HUES64 (cell line): ENCODE measurements around the gene SPRR2F. TPM values are rescaled to one million over a fixed set of nuclear protein-coding genes. Genes with fewer than 3 reads are reported as not detected.
"Not testable (repeated sequence)": the region's sequence is repeated elsewhere in the genome, so short reads cannot be mapped to it uniquely, and the experiment has no call there.

ENCODE experiments used
- H3K27ac ChIP-seq: 2 replicates; pipeline ENCODE4 v1.7.0; 2013; ENCODE audit warnings: low read depth, low read length, inconsistent platforms
- H3K27me3 ChIP-seq: 2 replicates; pipeline ENCODE4 v1.6.1; 2013; ENCODE audit warnings: mild to moderate bottlenecking, low read length; ENCODE audit not compliant: insufficient read depth
- H3K36me3 ChIP-seq: 2 replicates; pipeline ENCODE4 v1.6.1; 2013; ENCODE audit warnings: mild to moderate bottlenecking, low read length; ENCODE audit not compliant: insufficient read depth
- H3K4me1 ChIP-seq: 2 replicates; pipeline ENCODE4 v1.6.1; 2013; ENCODE audit warnings: mild to moderate bottlenecking, low read length, moderate library complexity; ENCODE audit not compliant: insufficient read depth
- H3K4me3 ChIP-seq: 2 replicates; pipeline ENCODE4 v1.5.1; 2013; ENCODE audit warnings: mild to moderate bottlenecking, low read length, moderate library complexity
- H3K9ac ChIP-seq: 2 replicates; pipeline ENCODE4 v1.6.1; 2013; ENCODE audit warnings: mild to moderate bottlenecking, low read depth, low read length
- H3K9me3 ChIP-seq: 2 replicates; pipeline ENCODE4 v1.6.1; 2013; ENCODE audit warnings: low read depth, low read length; ENCODE audit not compliant: insufficient read depth
- WGBS: fragments of 150-250, 120-280 bp; methylation state at CpG from one replicate; pipeline ENCODE4 v1.1.7; 2013; ENCODE audit warnings: missing lambda C conversion rate; 5-methylcytosine and 5-hydroxymethylcytosine counted together
- polyA plus RNA-seq, 2 experiments: library from polyadenylated mRNA; stranded (reverse); fragments of 50-300 nt; gene quantifications; one replicate each; pipeline ENCODE4 v1.2.3, GENCODE V29; 2013

The SPRR2F gene
- polyA plus RNA-seq (2013, experiment 1 of 2) = 0.35 TPM
- polyA plus RNA-seq (2013, experiment 2 of 2) = 0.51 TPM

- Histone ChIP-seq H3K36me3 (no peaks in the 10 kb centered on the region), H3K9ac (no peak within 1 kb of the TSS), H3K27me3 (no peaks in the 10 kb centered on the region), H3K4me3 (no peak within 1 kb of the TSS), H3K9me3 (no peaks in the 10 kb centered on the region), H3K27ac (no peak within 1 kb of the TSS), H3K4me1 (0 out of 2 replicates have a peak, but pooled peaks cover 5% of the 10 kb centered on the region)
- WGBS = 91% methylated on average over 3 of the region's 3 CpGs
Measured at GRCh38 chr1:153113416-153113815, at the start of gene SPRR2F. Gene SPRR2F (minus strand): TSS chr1:153113516. CDS start chr1:153112733, 783 bp downstream.

- Histone ChIP-seq H3K36me3 (no peaks in the 10 kb centered on the region), H3K9ac (no peak overlapping the region), H3K4me1 (no peaks in the 10 kb centered on the region), H3K9me3 (peaks cover 17% of the 10 kb centered on the region), H3K27ac (no peak overlapping the region), H3K4me3 (no peak overlapping the region), H3K27me3 (no peaks in the 10 kb centered on the region)
- 85% methylated on average over 2 of the region's 2 CpGs for WGBS
Measured at GRCh38 chr1:153155541-153155940, 42.2 kb upstream of the SPRR2F start.

GRCh38 chr1:153152481-153152880 is 39.2 kb upstream of the SPRR2F start:
- no peaks in the 10 kb centered on the region for H3K27me3 ChIP-seq
- H3K9me3 ChIP-seq = no peaks in the 10 kb centered on the region; the same call in 1 of the 2 replicates
- no peak overlapping the region for H3K9ac ChIP-seq
- H3K4me1 ChIP-seq = no peaks in the 10 kb centered on the region
- H3K4me3 ChIP-seq = no peak overlapping the region
- WGBS = 77% methylated on average over 3 of the region's 3 CpGs
- H3K27ac ChIP-seq = no peak overlapping the region
- no peaks in the 10 kb centered on the region for H3K36me3 ChIP-seq

- WGBS = 78% methylated on average over 1 of the region's 1 CpG
- no peaks in the 10 kb centered on the region for H3K9me3 ChIP-seq
- no peak within 1 kb of the TSS for H3K27ac ChIP-seq
- no peak within 1 kb of the TSS for H3K9ac ChIP-seq
- no peaks in the 10 kb centered on the region for H3K4me1 ChIP-seq
- H3K27me3 ChIP-seq = no peaks in the 10 kb centered on the region
- H3K36me3 ChIP-seq = no peaks in the 10 kb centered on the region
- H3K4me3 ChIP-seq = no peak within 1 kb of the TSS
Measured at GRCh38 chr1:153150846-153151245, 37.5 kb upstream of the SPRR2F start, which contains the start of gene SPRR2G. Gene SPRR2G (minus strand): TSS chr1:153150890. CDS start chr1:153150110, 780 bp downstream.

GRCh38 chr1:153141377-153141776 is 28.1 kb upstream of the SPRR2F start:
- Histone ChIP-seq H3K27me3 (no peaks in the 10 kb centered on the region), H3K27ac (no peak overlapping the region), H3K9me3 (no peaks in the 10 kb centered on the region), H3K4me3 (no peak overlapping the region), H3K36me3 (no peaks in the 10 kb centered on the region), H3K9ac (no peak overlapping the region), H3K4me1 (no peaks in the 10 kb centered on the region)
- 88% methylated on average over 3 of the region's 3 CpGs for WGBS

GRCh38 chr1:153140484-153140883 is 27.2 kb upstream of the SPRR2F start:
- H3K4me1 ChIP-seq = peaks cover 9% of the 10 kb centered on the region
- no peaks in the 10 kb centered on the region for H3K36me3 ChIP-seq
- H3K27ac ChIP-seq = no peak overlapping the region
- no peaks in the 10 kb centered on the region for H3K9me3 ChIP-seq
- H3K4me3 ChIP-seq = no peak overlapping the region
- H3K27me3 ChIP-seq = no peaks in the 10 kb centered on the region
- WGBS = 96% methylated on average over 3 of the region's 3 CpGs
- H3K9ac ChIP-seq = no peak overlapping the region

GRCh38 chr1:153133743-153134142 is 20.4 kb upstream of the SPRR2F start:
- 70% methylated on average over 2 of the region's 2 CpGs for WGBS
- H3K27ac ChIP-seq = no peak overlapping the region
- H3K9ac ChIP-seq = no peak overlapping the region
- H3K27me3 ChIP-seq = no peaks in the 10 kb centered on the region
- peaks cover 26% of the 10 kb centered on the region for H3K4me1 ChIP-seq
- no peak overlapping the region for H3K4me3 ChIP-seq
- H3K9me3 ChIP-seq = no peaks in the 10 kb centered on the region
- no peaks in the 10 kb centered on the region for H3K36me3 ChIP-seq

GRCh38 chr1:153133267-153133666 is 20.0 kb upstream of the SPRR2F start:
- H3K9me3 ChIP-seq = no peaks in the 10 kb centered on the region

GRCh38 chr1:153128688-153129087 is 15.4 kb upstream of the SPRR2F start:
- not testable (repeated sequence) for H3K27ac ChIP-seq, H3K4me3 ChIP-seq, H3K9ac ChIP-seq, H3K27me3 ChIP-seq, H3K36me3 ChIP-seq
- H3K4me1 ChIP-seq = peaks cover 13% of the 10 kb centered on the region
- peaks cover 21% of the 10 kb centered on the region for H3K9me3 ChIP-seq
- 89% methylated on average over 4 of the region's 4 CpGs for WGBS

More at GRCh38 chr1:153133267-153133666, 20.0 kb upstream of the SPRR2F start:
- 81% methylated on average over 1 of the region's 1 CpG for WGBS
- Histone ChIP-seq H3K4me1 (peaks cover 26% of the 10 kb centered on the region), H3K9ac (no peak overlapping the region), H3K27me3 (no peaks in the 10 kb centered on the region), H3K4me3 (no peak overlapping the region), H3K36me3 (no peaks in the 10 kb centered on the region), H3K27ac (no peak overlapping the region)

- Histone ChIP-seq H3K9me3 (peaks cover 21% of the 10 kb centered on the region), H3K36me3 (peaks cover 5% of the 10 kb centered on the region; the same call in 1 of the 2 replicates), H3K9ac (no peak overlapping the region), H3K4me1 (peaks cover 18% of the 10 kb centered on the region), H3K27me3 (no peaks in the 10 kb centered on the region), H3K27ac (no peak overlapping the region), H3K4me3 (no peak overlapping the region)
- 72% methylated on average over 2 of the region's 2 CpGs for WGBS
Measured at GRCh38 chr1:153127296-153127695, 14.0 kb upstream of the SPRR2F start.

- peaks cover 20% of the 10 kb centered on the region for H3K4me1 ChIP-seq
- peaks cover 5% of the 10 kb centered on the region; the same call in 1 of the 2 replicates for H3K36me3 ChIP-seq
- H3K4me3 ChIP-seq = no peak overlapping the region
- WGBS = 100% methylated on average over 1 of the region's 1 CpG
- H3K9me3 ChIP-seq = peaks cover 21% of the 10 kb centered on the region
- no peak overlapping the region for H3K27ac ChIP-seq
- no peaks in the 10 kb centered on the region for H3K27me3 ChIP-seq
- no peak overlapping the region for H3K9ac ChIP-seq
Measured at GRCh38 chr1:153125536-153125935, 12.2 kb upstream of the SPRR2F start.

- peaks cover 21% of the 10 kb centered on the region for H3K9me3 ChIP-seq
- not testable (repeated sequence) for H3K36me3 ChIP-seq, H3K4me3 ChIP-seq, H3K27me3 ChIP-seq
- peaks cover 17% of the 10 kb centered on the region for H3K4me1 ChIP-seq
- 53% methylated on average over 8 of the region's 8 CpGs for WGBS
- peak overlapping the region; percentile 85; the same call in 1 of the 2 replicates for H3K27ac ChIP-seq
- 0 out of 2 replicates have a peak overlapping the region, but pooled peaks have one; percentile 21 for H3K9ac ChIP-seq
Measured at GRCh38 chr1:153123793-153124192, 10.5 kb upstream of the SPRR2F start.
